Fibroblast of lung (primary cell): ENCODE measurements around the gene FNDC3A. TPM values are rescaled to one million over a fixed set of nuclear protein-coding genes. Genes with fewer than 3 reads are reported as not detected.

Experiments used
- DNase-seq, 2 donors: peaks; one replicate each; pipeline versions ENCODE4 v3.0.0 to v3.0.0-alpha.2; 2010; ENCODE audit warnings: low read depth in 2 of 2
- H2AFZ ChIP-seq: 2 replicates; pipeline ENCODE4 v1.5.1; 2012; ENCODE audit warnings: low read length, control low read depth, inconsistent platforms
- H3K27ac ChIP-seq: 2 replicates; pipeline ENCODE4 v1.5.1; 2011; ENCODE audit warnings: low read length, control low read depth; ENCODE audit not compliant: insufficient read depth
- H3K27me3 ChIP-seq: 2 replicates; pipeline ENCODE4 v1.5.1; 2011; ENCODE audit warnings: mild to moderate bottlenecking, low read length; ENCODE audit not compliant: control insufficient read depth, insufficient read depth
- H3K36me3 ChIP-seq: 2 replicates; pipeline ENCODE4 v1.5.1; 2011; ENCODE audit warnings: low read length; ENCODE audit not compliant: control insufficient read depth, insufficient read depth
- H3K4me1 ChIP-seq: 2 replicates; pipeline ENCODE4 v1.5.1; 2011; ENCODE audit warnings: low read length; ENCODE audit not compliant: control insufficient read depth, insufficient read depth; ENCODE audit errors: extremely low read depth
- H3K4me2 ChIP-seq: 2 replicates; pipeline ENCODE4 v1.5.1; 2011; ENCODE audit warnings: low read length, control low read depth; ENCODE audit not compliant: insufficient read depth; ENCODE audit errors: extremely low read depth
- H3K4me3 ChIP-seq, 4 experiments: fragments of 200-600 bp in 1 of 4; sonication (generic) in 1 of 4; replicated peaks in 1 of 4; 2 replicates each; pipeline ENCODE4 v1.5.1; 2011 to 2016; ENCODE audit warnings: low read length in 4 of 4, low read depth in 3 of 4, mild to moderate bottlenecking in 3 of 4, control low read depth in 2 of 4, inconsistent platforms in 1 of 4, mixed read lengths in 1 of 4; ENCODE audit not compliant: insufficient read depth in 1 of 4; ENCODE audit errors: control extremely low read depth in 1 of 4
- H3K79me2 ChIP-seq: 2 replicates; pipeline ENCODE4 v1.5.1; 2012; ENCODE audit warnings: mild to moderate bottlenecking, low read length, inconsistent platforms; ENCODE audit not compliant: control insufficient read depth, insufficient read depth
- H3K9ac ChIP-seq: 2 replicates; pipeline ENCODE4 v1.5.1; 2011; ENCODE audit warnings: mild to moderate bottlenecking, low read length, control low read depth; ENCODE audit not compliant: insufficient read depth
- H3K9me3 ChIP-seq: 2 replicates; pipeline ENCODE4 v1.5.1; 2012; ENCODE audit warnings: low read depth, low read length; ENCODE audit not compliant: control insufficient read depth, insufficient read depth
- H4K20me1 ChIP-seq: 2 replicates; pipeline ENCODE4 v1.5.1; 2011; ENCODE audit warnings: low read length; ENCODE audit not compliant: control insufficient read depth, insufficient read depth; ENCODE audit errors: extremely low read depth
- CTCF ChIP-seq, 2 donors: IDR thresholded peaks in 1 of 2; conservative IDR thresholded peaks in 1 of 2; 1 replicate in 1 of 2; 2 replicates in 1 of 2; pipeline ENCODE4 v1.5.1; 2011 to 2012; ENCODE audit warnings: low read length in 2 of 2, control low read depth in 1 of 2, inconsistent platforms in 1 of 2, low read depth in 1 of 2, mild to moderate bottlenecking in 1 of 2
- EZH2 ChIP-seq: IDR thresholded peaks from 2 replicates; pipeline ENCODE4 v1.5.1; 2012; ENCODE audit warnings: low read length, control low read depth, mild to moderate bottlenecking; ENCODE audit errors: missing control alignments
- polyA plus RNA-seq, 2 donors: library from polyadenylated mRNA; depleted of rRNA in 1 of 2; stranded (reverse) in 1 of 2; unstranded in 1 of 2; fragments of >200 nt; gene quantifications; 2 replicates each; pipeline ENCODE4 v1.2.1, GENCODE V29; 2011 to 2012; ENCODE audit warnings: missing spikeins in 1 of 2
- total RNA-seq: library from RNA; depleted of rRNA; stranded (reverse); fragments of >200 nt; gene quantifications from 2 replicates; pipeline ENCODE4 v1.2.1, GENCODE V29; 2014

The FNDC3A gene
- total and polyA plus RNA-seq, 2 donors (not counting 1 experiment from before 2014, with no cell fraction given): 44.7 to 79.4 TPM

DNA sequence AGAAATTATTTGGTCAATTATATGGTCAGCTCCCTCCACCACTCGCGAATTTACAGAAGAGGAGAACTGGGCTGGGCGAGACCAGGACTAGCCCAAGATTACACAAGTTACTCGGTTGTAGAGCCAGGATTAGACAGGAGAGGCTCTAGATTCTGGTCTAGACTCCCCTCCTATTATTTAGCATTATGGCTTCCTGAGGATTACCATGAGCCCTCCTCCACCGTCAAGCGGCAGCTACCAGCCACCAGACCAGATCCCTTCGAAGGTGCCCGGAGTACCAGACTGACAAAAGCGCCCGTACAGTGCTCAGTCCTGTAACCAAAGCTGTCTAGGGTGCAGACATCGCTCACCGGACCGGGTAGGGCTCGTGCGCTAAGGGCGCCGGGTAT, 243.9 kb downstream of the FNDC3A start:
- TF ChIP-seq CTCF (conservative IDR thresholded peaks at IDR 0.05 in 1 of 2, IDR thresholded peaks at IDR 0.05 in 1 of 2; ENCODE audit: low read depth in 1 of 2, low read length in 2 of 2) (no peak), EZH2 (no peak)
- Histone ChIP-seq H3K4me3 (peak overlapping the region in 2 of 4 experiments; percentile 29 to 34), H3K79me2 (no peaks in the 10 kb centered on the region), H3K4me1 (no peaks in the 10 kb centered on the region), H2AFZ (no peak overlapping the region), H3K9ac (no peak overlapping the region), H3K9me3 (no peaks in the 10 kb centered on the region), H3K27ac (no peak overlapping the region), H4K20me1 (no peaks in the 10 kb centered on the region), H3K36me3 (no peaks in the 10 kb centered on the region), H3K27me3 (peaks cover 53% of the 10 kb centered on the region), H3K4me2 (no peak overlapping the region)
- no peak for DNase-seq

DNA sequence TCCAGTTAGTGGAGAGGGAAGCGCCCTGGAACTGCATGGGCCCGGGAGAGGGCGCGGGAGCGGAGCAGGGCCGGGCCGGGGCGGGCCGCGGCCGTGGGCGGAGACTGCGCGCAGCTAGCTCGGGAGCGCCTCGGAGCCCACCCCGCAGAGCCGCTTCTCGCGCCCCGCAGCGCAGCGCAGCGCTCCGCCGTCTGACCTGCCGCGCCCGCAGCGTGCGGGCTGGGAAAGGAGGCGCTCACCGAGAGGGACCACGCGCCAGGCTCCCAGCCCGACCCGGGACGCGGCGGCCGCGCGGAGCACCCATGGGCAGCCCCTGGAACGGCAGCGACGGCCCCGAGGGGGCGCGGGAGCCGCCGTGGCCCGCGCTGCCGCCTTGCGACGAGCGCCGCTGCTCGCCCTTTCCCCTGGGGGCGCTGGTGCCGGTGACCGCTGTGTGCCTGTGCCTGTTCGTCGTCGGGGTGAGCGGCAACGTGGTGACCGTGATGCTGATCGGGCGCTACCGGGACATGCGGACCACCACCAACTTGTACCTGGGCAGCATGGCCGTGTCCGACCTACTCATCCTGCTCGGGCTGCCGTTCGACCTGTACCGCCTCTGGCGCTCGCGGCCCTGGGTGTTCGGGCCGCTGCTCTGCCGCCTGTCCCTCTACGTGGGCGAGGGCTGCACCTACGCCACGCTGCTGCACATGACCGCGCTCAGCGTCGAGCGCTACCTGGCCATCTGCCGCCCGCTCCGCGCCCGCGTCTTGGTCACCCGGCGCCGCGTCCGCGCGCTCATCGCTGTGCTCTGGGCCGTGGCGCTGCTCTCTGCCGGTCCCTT, 244.5 kb downstream of the FNDC3A start, which contains the start of gene MLNR:
MLNR (plus strand) TSS at position 303 of the 820 bp plus-strand sequence; CDS start at position 303, 0 bp downstream.
- TF ChIP-seq EZH2 (peak; percentile 99), CTCF (conservative IDR thresholded peaks at IDR 0.05 in 1 of 2, IDR thresholded peaks at IDR 0.05 in 1 of 2; ENCODE audit: low read depth in 1 of 2, low read length in 2 of 2) (no peak)
- no peaks in the 10 kb centered on the region for H3K79me2 ChIP-seq
- peak; percentile 33 to 40 for DNase-seq
- H3K27ac ChIP-seq: no peak within 1 kb of the TSS
- no peaks in the 10 kb centered on the region for H3K9me3 ChIP-seq
- no peaks in the 10 kb centered on the region for H3K36me3 ChIP-seq
- H3K4me1 ChIP-seq: no peaks in the 10 kb centered on the region
- peak within 1 kb of the TSS; percentile 6 for H2AFZ ChIP-seq
- no peak within 1 kb of the TSS for H3K9ac ChIP-seq
- H4K20me1 ChIP-seq: no peaks in the 10 kb centered on the region
- H3K4me2 ChIP-seq: peak within 1 kb of the TSS; percentile 27
- peak within 1 kb of the TSS in 2 of 4 experiments; percentile 29 to 34 for H3K4me3 ChIP-seq
- peaks cover 53% of the 10 kb centered on the region for H3K27me3 ChIP-seq

DNA sequence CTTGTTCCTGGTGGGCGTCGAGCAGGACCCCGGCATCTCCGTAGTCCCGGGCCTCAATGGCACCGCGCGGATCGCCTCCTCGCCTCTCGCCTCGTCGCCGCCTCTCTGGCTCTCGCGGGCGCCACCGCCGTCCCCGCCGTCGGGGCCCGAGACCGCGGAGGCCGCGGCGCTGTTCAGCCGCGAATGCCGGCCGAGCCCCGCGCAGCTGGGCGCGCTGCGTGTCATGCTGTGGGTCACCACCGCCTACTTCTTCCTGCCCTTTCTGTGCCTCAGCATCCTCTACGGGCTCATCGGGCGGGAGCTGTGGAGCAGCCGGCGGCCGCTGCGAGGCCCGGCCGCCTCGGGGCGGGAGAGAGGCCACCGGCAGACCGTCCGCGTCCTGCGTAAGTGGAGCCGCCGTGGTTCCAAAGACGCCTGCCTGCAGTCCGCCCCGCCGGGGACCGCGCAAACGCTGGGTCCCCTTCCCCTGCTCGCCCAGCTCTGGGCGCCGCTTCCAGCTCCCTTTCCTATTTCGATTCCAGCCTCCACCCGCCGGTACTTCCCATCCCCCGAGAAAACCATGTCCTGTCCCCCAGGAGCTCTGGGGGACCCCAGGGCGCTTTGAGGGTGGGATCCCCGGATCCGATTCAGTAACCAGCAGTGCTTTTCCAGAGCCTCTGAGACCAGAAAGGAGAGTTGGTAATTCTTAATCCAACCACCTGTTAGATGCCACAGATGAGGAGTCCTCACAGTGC, 245.3 kb downstream of the FNDC3A start:
- Histone ChIP-seq H4K20me1 (no peaks in the 10 kb centered on the region), H3K4me2 (no peak overlapping the region), H3K9ac (no peak overlapping the region), H3K4me3 (no peak overlapping the region), H3K79me2 (no peaks in the 10 kb centered on the region), H3K27ac (no peak overlapping the region), H3K27me3 (peaks cover 57% of the 10 kb centered on the region), H3K36me3 (no peaks in the 10 kb centered on the region), H3K4me1 (no peaks in the 10 kb centered on the region), H3K9me3 (no peaks in the 10 kb centered on the region), H2AFZ (no peak overlapping the region)
- TF ChIP-seq EZH2: peak; percentile 89
- no peak for TF ChIP-seq CTCF (conservative IDR thresholded peaks at IDR 0.05 in 1 of 2, IDR thresholded peaks at IDR 0.05 in 1 of 2; ENCODE audit: low read depth in 1 of 2, low read length in 2 of 2)
- peak in 1 of 2 donors; percentile 16 for DNase-seq
